ENCODE results near the gene MAMLD1.

Gene MAMLD1

DNA sequence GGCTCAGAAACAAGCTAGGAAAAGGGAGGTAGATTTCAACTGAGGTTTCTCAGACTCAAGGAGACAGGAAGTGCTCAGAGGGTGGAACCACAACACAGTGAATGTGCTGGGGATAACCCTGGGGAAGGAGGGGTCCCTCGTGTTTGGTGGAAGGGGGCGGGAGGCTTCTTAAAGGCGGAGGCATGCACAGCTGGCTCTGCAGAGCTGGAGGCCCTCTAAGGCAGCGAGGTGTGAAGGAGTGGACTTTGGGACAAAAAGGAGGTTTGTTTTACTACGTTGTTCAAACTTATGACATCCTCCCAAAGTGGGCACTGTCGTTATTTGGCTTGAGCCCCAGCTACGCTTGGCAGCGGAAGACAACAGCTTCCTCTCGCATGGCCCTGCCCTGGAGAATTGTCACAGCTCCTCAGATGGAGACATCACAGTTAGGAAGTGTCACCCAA is 183.6 kb downstream of the MAMLD1 start (continued):
- TF ChIP-seq, protein P1, sequence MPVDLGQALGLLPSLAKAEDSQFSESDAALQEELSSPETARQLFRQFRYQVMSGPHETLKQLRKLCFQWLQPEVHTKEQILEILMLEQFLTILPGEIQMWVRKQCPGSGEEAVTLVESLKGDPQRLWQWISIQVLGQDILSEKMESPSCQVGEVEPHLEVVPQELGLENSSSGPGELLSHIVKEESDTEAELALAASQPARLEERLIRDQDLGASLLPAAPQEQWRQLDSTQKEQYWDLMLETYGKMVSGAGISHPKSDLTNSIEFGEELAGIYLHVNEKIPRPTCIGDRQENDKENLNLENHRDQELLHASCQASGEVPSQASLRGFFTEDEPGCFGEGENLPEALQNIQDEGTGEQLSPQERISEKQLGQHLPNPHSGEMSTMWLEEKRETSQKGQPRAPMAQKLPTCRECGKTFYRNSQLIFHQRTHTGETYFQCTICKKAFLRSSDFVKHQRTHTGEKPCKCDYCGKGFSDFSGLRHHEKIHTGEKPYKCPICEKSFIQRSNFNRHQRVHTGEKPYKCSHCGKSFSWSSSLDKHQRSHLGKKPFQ (tag by site-specific recombination; IDR thresholded peaks at IDR 0.05), result no peak
- no peak for TF ChIP-seq YY2 (tag by site-specific recombination; IDR thresholded peaks at IDR 0.05)
- TF ChIP-seq, protein P2, sequence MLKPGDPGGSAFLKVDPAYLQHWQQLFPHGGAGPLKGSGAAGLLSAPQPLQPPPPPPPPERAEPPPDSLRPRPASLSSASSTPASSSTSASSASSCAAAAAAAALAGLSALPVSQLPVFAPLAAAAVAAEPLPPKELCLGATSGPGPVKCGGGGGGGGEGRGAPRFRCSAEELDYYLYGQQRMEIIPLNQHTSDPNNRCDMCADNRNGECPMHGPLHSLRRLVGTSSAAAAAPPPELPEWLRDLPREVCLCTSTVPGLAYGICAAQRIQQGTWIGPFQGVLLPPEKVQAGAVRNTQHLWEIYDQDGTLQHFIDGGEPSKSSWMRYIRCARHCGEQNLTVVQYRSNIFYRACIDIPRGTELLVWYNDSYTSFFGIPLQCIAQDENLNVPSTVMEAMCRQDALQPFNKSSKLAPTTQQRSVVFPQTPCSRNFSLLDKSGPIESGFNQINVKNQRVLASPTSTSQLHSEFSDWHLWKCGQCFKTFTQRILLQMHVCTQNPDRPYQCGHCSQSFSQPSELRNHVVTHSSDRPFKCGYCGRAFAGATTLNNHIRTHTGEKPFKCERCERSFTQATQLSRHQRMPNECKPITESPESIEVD (tag by site-specific recombination; IDR thresholded peaks at IDR 0.05), result no peak
- no peak for TF ChIP-seq ZNF223 (tag by site-specific recombination; IDR thresholded peaks at IDR 0.05)
- no peak for TF ChIP-seq GLIS1 (tag by site-specific recombination; IDR thresholded peaks at IDR 0.05)
- no peak for TF ChIP-seq ZNF501 (tag by site-specific recombination; IDR thresholded peaks at IDR 0.05)
- no peak for TF ChIP-seq ZNF302 (tag by site-specific recombination; IDR thresholded peaks at IDR 0.05; ENCODE audit: low read depth)
- no peak for TF ChIP-seq HOXD13 (CRISPR knock-in tag; IDR thresholded peaks at IDR 0.05; ENCODE audit: borderline replicate concordance)
- no peak for TF ChIP-seq ZNF623 (tag by site-specific recombination; IDR thresholded peaks at IDR 0.05)
- no peak for TF ChIP-seq ZNF558 (tag by site-specific recombination; IDR thresholded peaks at IDR 0.05)

DNA sequence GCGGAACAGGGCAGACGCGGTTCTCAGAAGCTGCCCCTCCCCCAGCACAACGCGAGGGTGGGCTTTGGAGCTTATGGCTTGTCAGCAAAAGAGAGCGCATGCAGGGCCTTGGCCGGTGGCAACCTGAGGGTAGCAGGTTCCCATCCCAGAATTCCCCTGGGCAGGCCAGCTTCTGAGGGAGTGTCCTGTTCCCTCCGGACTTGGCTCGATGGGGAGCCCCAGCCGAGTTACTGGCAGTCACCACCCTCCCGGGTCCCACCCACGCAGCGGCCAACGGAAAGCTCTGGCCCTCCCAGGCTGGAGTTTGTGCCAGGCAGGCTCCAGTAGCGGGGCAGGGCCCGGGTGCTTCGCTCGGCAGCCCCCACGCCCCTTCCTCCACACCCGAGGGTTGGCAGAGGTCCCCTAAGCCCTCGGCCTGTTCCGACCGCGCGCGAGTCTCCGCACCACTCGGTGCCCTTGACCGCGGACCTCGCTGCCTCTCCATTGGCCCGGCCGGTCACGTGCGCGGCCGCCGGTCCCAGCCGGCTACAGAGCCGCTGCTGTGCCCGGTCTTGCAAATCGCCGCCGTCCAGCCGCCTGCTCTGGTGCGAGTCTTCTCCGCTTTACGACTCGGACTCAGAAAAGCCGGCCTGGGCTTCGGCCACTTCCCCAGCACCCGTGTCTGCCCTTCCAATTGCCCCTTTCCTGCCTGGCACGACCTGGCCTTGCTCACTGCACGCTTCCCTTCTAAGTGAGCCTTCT is 184.4 kb downstream of the MAMLD1 start:
- POLR2A ChIA-PET, result no interaction called here
- CTCF ChIA-PET, result interaction anchor here (1.3 kb wide), 1 partner anchor 40 kb away, joined by 3 read pairs; no protein-coding TSS in a partner anchor
- Histone ChIP-seq H3K27ac (ENCODE audit: extremely low read depth, low read depth, low read length) (no peak overlapping the region), H3K4me3 (ENCODE audit: low read depth, low read length) (no peak overlapping the region), H3K9me3 (ENCODE audit: control insufficient read depth, insufficient read depth, low read depth, low read length) (no peaks in the 10 kb centered on the region), H3K36me3 (ENCODE audit: control insufficient read depth in 2 of 2, insufficient read depth in 1 of 2, low read length in 2 of 2) (no peaks in the 10 kb centered on the region), H3K4me1 (ENCODE audit: control insufficient read depth, insufficient read depth, low read length) (no peaks in the 10 kb centered on the region)
- TF ChIP-seq, protein P3, sequence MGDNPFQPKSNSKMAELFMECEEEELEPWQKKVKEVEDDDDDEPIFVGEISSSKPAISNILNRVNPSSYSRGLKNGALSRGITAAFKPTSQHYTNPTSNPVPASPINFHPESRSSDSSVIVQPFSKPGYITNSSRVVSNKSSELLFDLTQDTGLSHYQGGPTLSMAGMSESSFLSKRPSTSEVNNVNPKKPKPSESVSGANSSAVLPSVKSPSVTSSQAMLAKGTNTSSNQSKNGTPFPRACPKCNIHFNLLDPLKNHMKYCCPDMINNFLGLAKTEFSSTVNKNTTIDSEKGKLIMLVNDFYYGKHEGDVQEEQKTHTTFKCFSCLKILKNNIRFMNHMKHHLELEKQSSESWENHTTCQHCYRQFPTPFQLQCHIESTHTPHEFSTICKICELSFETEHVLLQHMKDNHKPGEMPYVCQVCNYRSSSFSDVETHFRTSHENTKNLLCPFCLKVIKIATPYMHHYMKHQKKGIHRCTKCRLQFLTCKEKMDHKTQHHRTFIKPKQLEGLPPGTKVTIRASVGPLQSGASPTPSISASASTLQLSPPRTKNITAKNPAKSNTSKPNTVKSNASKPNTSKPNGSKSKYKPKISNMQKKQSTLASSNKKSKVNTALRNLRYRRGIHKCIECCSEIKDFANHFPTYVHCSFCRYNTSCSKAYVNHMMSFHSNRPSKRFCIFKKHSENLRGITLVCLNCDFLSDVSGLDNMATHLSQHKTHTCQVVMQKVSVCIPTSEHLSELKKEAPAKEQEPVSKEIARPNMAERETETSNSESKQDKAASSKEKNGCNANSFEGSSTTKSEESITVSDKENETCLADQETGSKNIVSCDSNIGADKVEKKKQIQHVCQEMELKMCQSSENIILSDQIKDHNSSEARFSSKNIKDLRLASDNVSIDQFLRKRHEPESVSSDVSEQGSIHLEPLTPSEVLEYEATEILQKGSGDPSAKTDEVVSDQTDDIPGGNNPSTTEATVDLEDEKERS (tag by site-specific recombination; IDR thresholded peaks at IDR 0.05), result no peak
- no peak for TF ChIP-seq ZNF48 (tag by site-specific recombination; IDR thresholded peaks at IDR 0.05)
- TF ChIP-seq MZF1 (tag by site-specific recombination; IDR thresholded peaks at IDR 0.05; ENCODE audit: borderline replicate concordance), result no peak
- TF ChIP-seq, protein P4, sequence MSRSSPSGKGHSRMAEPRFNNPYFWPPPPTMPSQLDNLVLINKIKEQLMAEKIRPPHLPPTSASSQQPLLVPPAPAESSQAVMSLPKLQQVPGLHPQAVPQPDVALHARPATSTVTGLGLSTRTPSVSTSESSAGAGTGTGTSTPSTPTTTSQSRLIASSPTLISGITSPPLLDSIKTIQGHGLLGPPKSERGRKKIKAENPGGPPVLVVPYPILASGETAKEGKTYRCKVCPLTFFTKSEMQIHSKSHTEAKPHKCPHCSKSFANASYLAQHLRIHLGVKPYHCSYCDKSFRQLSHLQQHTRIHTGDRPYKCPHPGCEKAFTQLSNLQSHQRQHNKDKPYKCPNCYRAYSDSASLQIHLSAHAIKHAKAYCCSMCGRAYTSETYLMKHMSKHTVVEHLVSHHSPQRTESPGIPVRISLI (tag by site-specific recombination; IDR thresholded peaks at IDR 0.05), result no peak
- TF ChIP-seq, protein P5, sequence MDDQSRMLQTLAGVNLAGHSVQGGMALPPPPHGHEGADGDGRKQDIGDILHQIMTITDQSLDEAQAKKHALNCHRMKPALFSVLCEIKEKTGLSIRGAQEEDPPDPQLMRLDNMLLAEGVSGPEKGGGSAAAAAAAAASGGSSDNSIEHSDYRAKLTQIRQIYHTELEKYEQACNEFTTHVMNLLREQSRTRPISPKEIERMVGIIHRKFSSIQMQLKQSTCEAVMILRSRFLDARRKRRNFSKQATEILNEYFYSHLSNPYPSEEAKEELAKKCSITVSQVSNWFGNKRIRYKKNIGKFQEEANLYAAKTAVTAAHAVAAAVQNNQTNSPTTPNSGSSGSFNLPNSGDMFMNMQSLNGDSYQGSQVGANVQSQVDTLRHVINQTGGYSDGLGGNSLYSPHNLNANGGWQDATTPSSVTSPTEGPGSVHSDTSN (CRISPR knock-in tag; IDR thresholded peaks at IDR 0.05), result no peak
- no peak for TF ChIP-seq ZFP3 (tag by site-specific recombination; IDR thresholded peaks at IDR 0.05; ENCODE audit: low read depth)
- TF ChIP-seq, protein P6, sequence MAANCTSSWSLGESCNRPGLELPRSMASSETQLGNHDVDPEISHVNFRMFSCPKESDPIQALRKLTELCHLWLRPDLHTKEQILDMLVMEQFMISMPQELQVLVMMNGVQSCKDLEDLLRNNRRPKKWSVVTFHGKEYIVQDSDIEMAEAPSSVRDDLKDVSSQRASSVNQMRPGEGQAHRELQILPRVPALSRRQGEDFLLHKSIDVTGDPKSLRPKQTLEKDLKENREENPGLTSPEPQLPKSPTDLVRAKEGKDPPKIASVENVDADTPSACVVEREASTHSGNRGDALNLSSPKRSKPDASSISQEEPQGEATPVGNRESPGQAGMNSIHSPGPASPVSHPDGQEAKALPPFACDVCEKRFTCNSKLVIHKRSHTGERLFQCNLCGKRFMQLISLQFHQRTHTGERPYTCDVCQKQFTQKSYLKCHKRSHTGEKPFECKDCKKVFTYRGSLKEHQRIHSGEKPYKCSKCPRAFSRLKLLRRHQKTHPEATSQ (tag by site-specific recombination; IDR thresholded peaks at IDR 0.05), result no peak
- TF ChIP-seq ZNF114 (tag by site-specific recombination; IDR thresholded peaks at IDR 0.05), result no peak
- TF ChIP-seq KLF16 (tag by site-specific recombination; IDR thresholded peaks at IDR 0.05), result no peak
- no peak for TF ChIP-seq ZNF473 (tag by site-specific recombination; IDR thresholded peaks at IDR 0.05)
- no peak for TF ChIP-seq KLF9 (tag by site-specific recombination; IDR thresholded peaks at IDR 0.05; ENCODE audit: low read depth)
- no peak for TF ChIP-seq MEIS1 (CRISPR knock-in tag; IDR thresholded peaks at IDR 0.05; ENCODE audit: borderline replicate concordance)
- TF ChIP-seq, protein P7, sequence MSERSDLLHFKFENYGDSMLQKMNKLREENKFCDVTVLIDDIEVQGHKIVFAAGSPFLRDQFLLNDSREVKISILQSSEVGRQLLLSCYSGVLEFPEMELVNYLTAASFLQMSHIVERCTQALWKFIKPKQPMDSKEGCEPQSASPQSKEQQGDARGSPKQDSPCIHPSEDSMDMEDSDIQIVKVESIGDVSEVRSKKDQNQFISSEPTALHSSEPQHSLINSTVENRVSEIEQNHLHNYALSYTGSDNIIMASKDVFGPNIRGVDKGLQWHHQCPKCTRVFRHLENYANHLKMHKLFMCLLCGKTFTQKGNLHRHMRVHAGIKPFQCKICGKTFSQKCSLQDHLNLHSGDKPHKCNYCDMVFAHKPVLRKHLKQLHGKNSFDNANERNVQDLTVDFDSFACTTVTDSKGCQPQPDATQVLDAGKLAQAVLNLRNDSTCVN (tag by site-specific recombination; optimal IDR thresholded peaks at IDR 0.05), result no peak
- TF ChIP-seq ZFP69B (tag by site-specific recombination; IDR thresholded peaks at IDR 0.05), result no peak

Measured in HEK293 (cell line).